HepG2 (cell line): ENCODE data around the gene TBC1D1. TPM values are rescaled to one million over a fixed set of nuclear protein-coding genes. Genes with fewer than 3 reads are reported as not detected.
A peak's percentile ranks its signal among the peaks of the same experiment; 100 is the strongest.

Source experiments
- CCAR2 ChIP-seq: fragments of 200-400 bp; formaldehyde crosslinking; optimal IDR thresholded peaks from 2 replicates; pipeline ENCODE3; 2018; ENCODE audit warnings: low read depth, mild to moderate bottlenecking, low read length, moderate library complexity
- CENPBD1 ChIP-seq: sonication (generic); formaldehyde crosslinking; IDR thresholded peaks from 2 replicates; pipeline ENCODE4 v1.8.0; 2022; ENCODE audit warnings: missing genetic modification reagents, low read depth, mild to moderate bottlenecking, borderline replicate concordance
- FOXP1 ChIP-seq, 2 experiments: fragments of 450-650 bp in 1 of 2; IDR thresholded peaks; 2 replicates each; pipeline ENCODE4 v1.6.1; 2017 to 2018; ENCODE audit warnings: antibody characterized with exemption in 1 of 2
- GPN1 ChIP-seq: sonication (generic); formaldehyde crosslinking; IDR thresholded peaks from 2 replicates; pipeline ENCODE4 v1.5.1; 2020; ENCODE audit warnings: missing genetic modification reagents, borderline replicate concordance
- HNRNPUL1 ChIP-seq: fragments of 200-400 bp; formaldehyde crosslinking; IDR thresholded peaks from 2 replicates; pipeline ENCODE4 v1.6.1; 2017; ENCODE audit warnings: low read depth, mild to moderate bottlenecking, low read length, moderate library complexity
- MNT ChIP-seq: fragments of 450-650 bp; IDR thresholded peaks from 2 replicates; pipeline ENCODE4 v1.6.1; 2016
- MXD3 ChIP-seq: IDR thresholded peaks from 2 replicates; pipeline ENCODE4 v1.6.1; 2016; ENCODE audit warnings: mild to moderate bottlenecking, missing biosample characterization, missing genetic modification reagents
- NFIB ChIP-seq: sonication (generic); formaldehyde crosslinking; IDR thresholded peaks from 2 replicates; pipeline ENCODE4 v1.9.0; 2021; ENCODE audit warnings: missing genetic modification reagents, mild to moderate bottlenecking, borderline replicate concordance
- NPAS2 ChIP-seq: sonication (generic); formaldehyde crosslinking; IDR thresholded peaks from 2 replicates; pipeline ENCODE4 v1.8.0; 2022; ENCODE audit warnings: mild to moderate bottlenecking, missing genetic modification reagents, borderline replicate concordance
- RXRB ChIP-seq: IDR thresholded peaks from 2 replicates; pipeline ENCODE4 v1.6.1; 2016; ENCODE audit warnings: borderline replicate concordance, missing genetic modification reagents, missing compliant biosample characterization
- SALL1 ChIP-seq: sonication (generic); formaldehyde crosslinking; IDR thresholded peaks from 2 replicates; pipeline ENCODE4 v1.8.0; 2022; ENCODE audit warnings: mild to moderate bottlenecking, missing genetic modification reagents
- SAP130 ChIP-seq: IDR thresholded peaks from 2 replicates; pipeline ENCODE4 v1.6.1; 2016; ENCODE audit warnings: low read depth
- SMAD9 ChIP-seq: sonication (generic); formaldehyde crosslinking; IDR thresholded peaks from 2 replicates; pipeline ENCODE4 v1.5.1; 2020; ENCODE audit warnings: mild to moderate bottlenecking, missing genetic modification reagents
- SRSF4 ChIP-seq: fragments of 200-400 bp; formaldehyde crosslinking; IDR thresholded peaks from one replicate; pipeline ENCODE4 v1.6.1; 2018; ENCODE audit warnings: mild to moderate bottlenecking, low read depth, low read length, moderate library complexity; ENCODE audit not compliant: poor library complexity, severe bottlenecking
- ZBTB44 ChIP-seq: sonication (generic); formaldehyde crosslinking; IDR thresholded peaks from 2 replicates; pipeline ENCODE4 v1.4.0; 2020; ENCODE audit warnings: missing genetic modification reagents
- ZFP36 ChIP-seq: fragments of 150-350 bp; IDR thresholded peaks from 2 replicates; pipeline ENCODE4 v1.6.1; 2018; ENCODE audit warnings: borderline replicate concordance, low read length, low read depth; ENCODE audit not compliant: partially characterized antibody
- ZFP36L1 ChIP-seq: sonication (generic); formaldehyde crosslinking; IDR thresholded peaks from 2 replicates; pipeline ENCODE4 v1.8.0; 2022; ENCODE audit warnings: mild to moderate bottlenecking, missing genetic modification reagents, moderate library complexity
- ZFY ChIP-seq: sonication (generic); formaldehyde crosslinking; IDR thresholded peaks from 2 replicates; pipeline ENCODE4 v1.4.0; 2020; ENCODE audit warnings: missing genetic modification reagents
- ZIK1 ChIP-seq: sonication (generic); formaldehyde crosslinking; IDR thresholded peaks from 2 replicates; pipeline ENCODE4 v1.5.0; 2020; ENCODE audit warnings: mild to moderate bottlenecking, low read depth, missing genetic modification reagents, borderline replicate concordance
- ZMAT3 ChIP-seq: sonication (generic); formaldehyde crosslinking; conservative IDR thresholded peaks from 2 replicates; pipeline ENCODE4 v1.7.0; 2021; ENCODE audit warnings: missing genetic modification reagents
- ZNF563 ChIP-seq: sonication (generic); formaldehyde crosslinking; IDR thresholded peaks from 2 replicates; pipeline ENCODE4 v1.8.0; 2022; ENCODE audit warnings: mild to moderate bottlenecking, moderate library complexity, missing genetic modification reagents
- ZNF605 ChIP-seq: sonication (generic); formaldehyde crosslinking; IDR thresholded peaks from 2 replicates; pipeline ENCODE4 v1.8.0; 2022; ENCODE audit warnings: mild to moderate bottlenecking, missing genetic modification reagents
- ZNF709 ChIP-seq: sonication (generic); formaldehyde crosslinking; IDR thresholded peaks from 2 replicates; pipeline ENCODE4 v1.5.0; 2020; ENCODE audit warnings: mild to moderate bottlenecking, missing genetic modification reagents
- ZNF816 ChIP-seq: sonication (generic); formaldehyde crosslinking; IDR thresholded peaks from 2 replicates; pipeline ENCODE4 v1.8.0; 2022; ENCODE audit warnings: missing genetic modification reagents, mild to moderate bottlenecking, borderline replicate concordance
- ZNF891 ChIP-seq: sonication (generic); formaldehyde crosslinking; IDR thresholded peaks from 2 replicates; pipeline ENCODE4 v1.5.0; 2020; ENCODE audit warnings: mild to moderate bottlenecking, missing genetic modification reagents
- polyA plus RNA-seq, 8 experiments: library from polyadenylated mRNA; depleted of rRNA in 3 of 8; stranded (reverse) in 7 of 8; unstranded in 1 of 8; fragments of >200 nt; fragmentation: Illumina TruSeq in 4 of 8; extraction: Trizol in 4 of 8; gene quantifications; 2 replicates each; pipeline versions ENCODE4 v1.2.1 to v1.2.3, GENCODE V29; 2011 to 2016; ENCODE audit warnings: low read depth in 4 of 8, missing spikeins in 1 of 8, mixed read lengths in 1 of 8; ENCODE audit not compliant: insufficient read depth in 1 of 8
- total RNA-seq, 5 experiments: library from RNA; depleted of rRNA; stranded (reverse); fragments of >200 nt; fragmentation: Illumina TruSeq; extraction: Trizol; gene quantifications; 2 replicates each; pipeline ENCODE4 v1.2.3, GENCODE V29; 2016; ENCODE audit warnings: low read depth in 1 of 5
- TF ChIP-seq, protein P1 (sequence below): sonication (generic); formaldehyde crosslinking; IDR thresholded peaks from 2 replicates; pipeline ENCODE4 v1.8.0; 2022; ENCODE audit warnings: mild to moderate bottlenecking, missing genetic modification reagents

The TBC1D1 gene
- total and polyA plus RNA-seq, 2 of the 13 experiments (the other 11 are each of a cell fraction or from before 2014, with no cell fraction given), result 37.3 to 62.8 TPM

- TF ChIP-seq ZIK1 (CRISPR knock-in tag) (no peak), HNRNPUL1 (no peak), FOXP1 (IDR thresholded peaks at IDR 0.05) (no peak), FOXP1 (CRISPR knock-in tag; IDR thresholded peaks at IDR 0.05) (peak; percentile 45; the same call in 1 of the 2 replicates), MXD3 (CRISPR knock-in tag) (peak; percentile 78), ZNF709 (peak; percentile 78; the same call in 1 of the 2 replicates), NPAS2 (CRISPR knock-in tag) (no peak), ZFP36L1 (CRISPR knock-in tag) (peak; percentile 75; the same call in 1 of the 2 replicates), ZNF605 (CRISPR knock-in tag) (peak; percentile 80), GPN1 (CRISPR knock-in tag) (no peak), RXRB (CRISPR knock-in tag) (peak; percentile 98), SMAD9 (CRISPR knock-in tag) (no peak), ZFP36 (no peak), CCAR2 (no peak), ZBTB44 (CRISPR knock-in tag) (no peak), ZFY (CRISPR knock-in tag) (peak; percentile 88), ZNF563 (CRISPR knock-in tag) (peak; percentile 74; the same call in 1 of the 2 replicates), ZNF891 (CRISPR knock-in tag) (no peak), SALL1 (CRISPR knock-in tag) (peak; percentile 97), ZMAT3 (CRISPR knock-in tag) (peak; percentile 85), MNT (no peak), NFIB (CRISPR knock-in tag) (no peak), SAP130 (CRISPR knock-in tag) (peak; percentile 78), CENPBD1 (no peak), SRSF4 (no peak), ZNF816 (CRISPR knock-in tag) (no peak)
- TF ChIP-seq, protein P1, sequence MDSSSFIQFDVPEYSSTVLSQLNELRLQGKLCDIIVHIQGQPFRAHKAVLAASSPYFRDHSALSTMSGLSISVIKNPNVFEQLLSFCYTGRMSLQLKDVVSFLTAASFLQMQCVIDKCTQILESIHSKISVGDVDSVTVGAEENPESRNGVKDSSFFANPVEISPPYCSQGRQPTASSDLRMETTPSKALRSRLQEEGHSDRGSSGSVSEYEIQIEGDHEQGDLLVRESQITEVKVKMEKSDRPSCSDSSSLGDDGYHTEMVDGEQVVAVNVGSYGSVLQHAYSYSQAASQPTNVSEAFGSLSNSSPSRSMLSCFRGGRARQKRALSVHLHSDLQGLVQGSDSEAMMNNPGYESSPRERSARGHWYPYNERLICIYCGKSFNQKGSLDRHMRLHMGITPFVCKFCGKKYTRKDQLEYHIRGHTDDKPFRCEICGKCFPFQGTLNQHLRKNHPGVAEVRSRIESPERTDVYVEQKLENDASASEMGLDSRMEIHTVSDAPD (CRISPR knock-in tag), result 0 out of 2 replicates have a peak, but pooled peaks have one; percentile 25
Observed at GRCh38 chr4:38162240-38162784, 271.4 kb downstream of the TBC1D1 start (continued).
